HepG2 (cell line): ENCODE results near the gene CACNB4. TPM values are rescaled to one million over a fixed set of nuclear protein-coding genes. Genes with fewer than 3 reads are reported as not detected.

Experiments
- EZH2 ChIP-seq: conservative IDR thresholded peaks from 2 replicates; pipeline ENCODE4 v1.6.1; 2012; ENCODE audit warnings: mild to moderate bottlenecking, low read depth, low read length, moderate library complexity
- HDAC2 ChIP-seq: sonication (generic); formaldehyde crosslinking; IDR thresholded peaks from 2 replicates; pipeline ENCODE4 v1.4.0; 2020; ENCODE audit warnings: missing genetic modification reagents
- NFYC ChIP-seq: IDR thresholded peaks from 2 replicates; pipeline ENCODE4 v1.6.1; 2016; ENCODE audit warnings: missing genetic modification reagents, missing compliant biosample characterization
- SOX13 ChIP-seq, 3 experiments: fragments of 450-650 bp in 1 of 3; sonication (generic) in 1 of 3; formaldehyde crosslinking in 1 of 3; IDR thresholded peaks in 2 of 3; conservative IDR thresholded peaks in 1 of 3; 2 replicates each; pipeline versions ENCODE4 v1.5.0 to v1.6.1; 2016 to 2020; ENCODE audit warnings: antibody characterized with exemption in 1 of 3, mild to moderate bottlenecking in 1 of 3, missing compliant biosample characterization in 1 of 3, missing genetic modification reagents in 1 of 3, moderate library complexity in 1 of 3
- ZNF788 ChIP-seq: sonication (generic); formaldehyde crosslinking; IDR thresholded peaks from 2 replicates; pipeline ENCODE4 v1.5.0; 2020; ENCODE audit warnings: mild to moderate bottlenecking, missing genetic modification reagents, borderline replicate concordance
- polyA plus RNA-seq, 8 experiments: library from polyadenylated mRNA; depleted of rRNA in 3 of 8; stranded (reverse) in 7 of 8; unstranded in 1 of 8; fragments of >200 nt; fragmentation: Illumina TruSeq in 4 of 8; extraction: Trizol in 4 of 8; gene quantifications; 2 replicates each; pipeline versions ENCODE4 v1.2.1 to v1.2.3, GENCODE V29; 2011 to 2016; ENCODE audit warnings: low read depth in 4 of 8, missing spikeins in 1 of 8, mixed read lengths in 1 of 8; ENCODE audit not compliant: insufficient read depth in 1 of 8
- total RNA-seq, 5 experiments: library from RNA; depleted of rRNA; stranded (reverse); fragments of >200 nt; fragmentation: Illumina TruSeq; extraction: Trizol; gene quantifications; 2 replicates each; pipeline ENCODE4 v1.2.3, GENCODE V29; 2016; ENCODE audit warnings: low read depth in 1 of 5
- TF ChIP-seq, protein P1 (sequence below): IDR thresholded peaks from 2 replicates; pipeline ENCODE4 v1.6.1; 2016; ENCODE audit warnings: low read depth
- TF ChIP-seq, protein P2 (sequence below): IDR thresholded peaks from 2 replicates; pipeline ENCODE4 v1.6.1; 2012; ENCODE audit warnings: inconsistent platforms
- TF ChIP-seq, protein P3 (sequence below): sonication (generic); formaldehyde crosslinking; conservative IDR thresholded peaks from 2 replicates; pipeline ENCODE4 v1.4.0; 2020; ENCODE audit warnings: mild to moderate bottlenecking, missing genetic modification reagents, moderate library complexity

Gene CACNB4
- total and polyA plus RNA-seq, 2 of the 13 experiments (the other 11 are each of a cell fraction or from before 2014, with no cell fraction given) = 5.1 to 14.3 TPM

- TF ChIP-seq, protein P1, sequence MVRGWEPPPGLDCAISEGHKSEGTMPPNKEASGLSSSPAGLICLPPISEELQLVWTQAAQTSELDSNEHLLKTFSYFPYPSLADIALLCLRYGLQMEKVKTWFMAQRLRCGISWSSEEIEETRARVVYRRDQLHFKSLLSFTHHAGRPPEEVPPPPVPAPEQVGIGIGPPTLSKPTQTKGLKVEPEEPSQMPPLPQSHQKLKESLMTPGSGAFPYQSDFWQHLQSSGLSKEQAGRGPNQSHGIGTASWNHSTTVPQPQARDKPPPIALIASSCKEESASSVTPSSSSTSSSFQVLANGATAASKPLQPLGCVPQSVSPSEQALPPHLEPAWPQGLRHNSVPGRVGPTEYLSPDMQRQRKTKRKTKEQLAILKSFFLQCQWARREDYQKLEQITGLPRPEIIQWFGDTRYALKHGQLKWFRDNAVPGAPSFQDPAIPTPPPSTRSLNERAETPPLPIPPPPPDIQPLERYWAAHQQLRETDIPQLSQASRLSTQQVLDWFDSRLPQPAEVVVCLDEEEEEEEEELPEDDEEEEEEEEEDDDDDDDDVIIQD (CRISPR knock-in tag) = peak; percentile 68; the same call in 1 of the 2 replicates
- no peak for TF ChIP-seq EZH2
- no peak for TF ChIP-seq HDAC2
- TF ChIP-seq, protein P2, sequence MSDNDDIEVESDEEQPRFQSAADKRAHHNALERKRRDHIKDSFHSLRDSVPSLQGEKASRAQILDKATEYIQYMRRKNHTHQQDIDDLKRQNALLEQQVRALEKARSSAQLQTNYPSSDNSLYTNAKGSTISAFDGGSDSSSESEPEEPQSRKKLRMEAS = peak; percentile 65
- no peak; the same call in 1 of the 2 replicates for TF ChIP-seq SOX13 (IDR thresholded peaks at IDR 0.05)
- peak in 1 of 2 experiments; percentile 29; a peak in 2 of 4 replicates for TF ChIP-seq SOX13 (CRISPR knock-in tag; conservative IDR thresholded peaks at IDR 0.05 in 1 of 2, IDR thresholded peaks at IDR 0.05 in 1 of 2)
- TF ChIP-seq, protein P3, sequence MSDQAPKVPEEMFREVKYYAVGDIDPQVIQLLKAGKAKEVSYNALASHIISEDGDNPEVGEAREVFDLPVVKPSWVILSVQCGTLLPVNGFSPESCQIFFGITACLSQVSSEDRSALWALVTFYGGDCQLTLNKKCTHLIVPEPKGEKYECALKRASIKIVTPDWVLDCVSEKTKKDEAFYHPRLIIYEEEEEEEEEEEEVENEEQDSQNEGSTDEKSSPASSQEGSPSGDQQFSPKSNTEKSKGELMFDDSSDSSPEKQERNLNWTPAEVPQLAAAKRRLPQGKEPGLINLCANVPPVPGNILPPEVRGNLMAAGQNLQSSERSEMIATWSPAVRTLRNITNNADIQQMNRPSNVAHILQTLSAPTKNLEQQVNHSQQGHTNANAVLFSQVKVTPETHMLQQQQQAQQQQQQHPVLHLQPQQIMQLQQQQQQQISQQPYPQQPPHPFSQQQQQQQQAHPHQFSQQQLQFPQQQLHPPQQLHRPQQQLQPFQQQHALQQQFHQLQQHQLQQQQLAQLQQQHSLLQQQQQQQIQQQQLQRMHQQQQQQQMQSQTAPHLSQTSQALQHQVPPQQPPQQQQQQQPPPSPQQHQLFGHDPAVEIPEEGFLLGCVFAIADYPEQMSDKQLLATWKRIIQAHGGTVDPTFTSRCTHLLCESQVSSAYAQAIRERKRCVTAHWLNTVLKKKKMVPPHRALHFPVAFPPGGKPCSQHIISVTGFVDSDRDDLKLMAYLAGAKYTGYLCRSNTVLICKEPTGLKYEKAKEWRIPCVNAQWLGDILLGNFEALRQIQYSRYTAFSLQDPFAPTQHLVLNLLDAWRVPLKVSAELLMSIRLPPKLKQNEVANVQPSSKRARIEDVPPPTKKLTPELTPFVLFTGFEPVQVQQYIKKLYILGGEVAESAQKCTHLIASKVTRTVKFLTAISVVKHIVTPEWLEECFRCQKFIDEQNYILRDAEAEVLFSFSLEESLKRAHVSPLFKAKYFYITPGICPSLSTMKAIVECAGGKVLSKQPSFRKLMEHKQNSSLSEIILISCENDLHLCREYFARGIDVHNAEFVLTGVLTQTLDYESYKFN (CRISPR knock-in tag) = peak; percentile 64
- 0 out of 2 replicates have a peak, but pooled peaks have one; percentile 32 for TF ChIP-seq ZNF788 (CRISPR knock-in tag)
- TF ChIP-seq NFYC (CRISPR knock-in tag) = peak; percentile 46; the same call in 1 of the 2 replicates
- TF ChIP-seq, all 625 proteins: peak for 68
Measured at GRCh38 chr2:151849413-151850010, 249.3 kb downstream of the CACNB4 start (continued).
